ENCODE results near the gene FKBP9. TPM values are rescaled to one million over a fixed set of nuclear protein-coding genes. Genes with fewer than 3 reads are reported as not detected.
"Not testable (repeated sequence)": the region's sequence is repeated elsewhere in the genome, so short reads cannot be mapped to it uniquely, and the experiment has no call there.

Gene FKBP9
- total RNA-seq, 1 donor from 2014 or later, result 124 TPM

DNA sequence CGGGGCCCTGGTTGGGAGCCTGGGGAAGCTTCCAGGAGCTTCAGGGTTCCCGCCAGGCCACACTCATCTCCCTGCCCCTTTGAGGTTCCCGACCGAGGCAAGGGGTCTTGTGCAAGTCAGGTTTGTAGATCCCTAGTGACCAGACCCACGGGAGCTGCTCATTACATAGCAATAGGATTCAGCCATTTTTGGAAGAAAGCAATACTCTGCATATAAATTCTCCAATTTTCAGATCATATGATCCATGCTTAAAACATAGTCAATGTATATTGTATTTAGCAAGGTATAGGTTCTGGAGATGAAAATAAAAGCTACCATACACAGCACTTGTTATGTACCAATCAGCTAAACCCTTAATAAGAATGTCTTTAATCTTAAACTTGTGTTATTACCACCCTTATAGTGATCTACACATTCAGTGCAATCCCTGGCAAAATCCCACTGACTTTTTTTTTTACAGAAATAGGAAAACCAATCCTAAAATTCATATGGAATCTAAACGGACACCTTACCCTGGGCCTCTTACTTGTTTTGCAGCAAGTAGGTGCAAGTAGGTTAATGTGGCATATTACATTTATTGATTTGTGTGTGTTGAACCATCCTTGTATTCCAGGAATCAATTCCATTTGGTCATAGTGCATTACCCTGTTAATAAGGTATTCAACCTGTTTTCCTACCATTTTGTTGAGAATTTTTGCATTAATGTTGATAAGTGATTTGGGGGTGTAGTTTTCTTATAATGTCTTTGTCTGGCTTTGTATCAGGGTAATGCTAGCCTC lies 13.8 kb upstream of the FKBP9 start:
- intact Hi-C loops (cut with DNase I), result loop anchor here (2.0 to 5.0 kb wide), 5 partner anchors 13 to 164 kb away; partner anchors contain the start of genes FKBP9, NT5C3A and RP9
- ATAC-seq (no peak), DNase-seq (ENCODE audit: missing footprints) (no peak)

DNA sequence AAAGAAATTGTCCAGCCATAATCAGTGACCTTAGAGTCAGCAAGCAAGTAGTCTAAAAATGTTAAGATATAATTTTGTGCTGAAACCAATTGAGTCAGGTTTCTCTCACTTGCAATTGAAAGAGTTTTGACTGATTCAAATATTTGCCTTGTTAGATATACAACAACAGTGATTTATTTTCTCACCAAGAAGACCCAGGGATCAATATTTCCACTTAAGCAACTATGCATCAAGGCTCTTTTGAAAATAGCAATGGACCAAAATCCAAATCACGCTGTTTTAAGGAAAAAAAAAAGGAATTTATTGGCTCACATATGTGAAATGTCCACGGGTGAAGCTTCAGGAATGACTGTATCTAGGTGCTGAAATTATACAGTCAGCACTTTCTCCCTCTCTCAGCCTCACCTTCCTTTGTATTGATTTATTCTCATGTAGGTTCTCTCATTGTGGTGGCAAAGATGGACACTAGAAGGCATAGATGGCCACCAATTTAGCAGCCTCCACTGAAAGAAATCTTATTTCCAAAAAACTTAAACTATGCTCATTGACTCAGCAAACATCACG lies 9.7 kb upstream of the FKBP9 start:
- intact Hi-C loops (cut with DNase I), result no loop called here
- ATAC-seq, result no peak
- DNase-seq (ENCODE audit: missing footprints), result no peak

DNA sequence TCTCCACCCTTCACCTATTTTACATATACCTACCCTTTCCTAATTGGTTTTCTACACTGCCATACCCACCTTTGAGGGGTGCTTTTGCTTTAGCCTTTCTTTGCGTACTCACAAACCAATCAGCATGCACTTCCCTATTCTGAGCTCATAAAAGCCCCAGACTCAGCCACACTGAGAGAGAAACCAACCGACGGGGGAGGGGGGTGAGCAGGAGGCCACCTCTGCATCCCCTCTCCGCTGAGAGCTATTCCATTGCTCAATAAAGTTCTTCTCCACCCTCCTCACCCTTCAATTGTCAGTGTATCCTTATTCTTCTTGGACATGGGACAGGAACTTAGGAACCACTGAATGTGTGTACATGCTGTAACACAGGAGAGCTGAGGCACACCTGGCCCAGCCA lies 9.0 kb upstream of the FKBP9 start:
- DNase-seq (ENCODE audit: missing footprints), result no peak
- ATAC-seq, result no peak
- intact Hi-C loops (cut with DNase I), result no loop called here

DNA sequence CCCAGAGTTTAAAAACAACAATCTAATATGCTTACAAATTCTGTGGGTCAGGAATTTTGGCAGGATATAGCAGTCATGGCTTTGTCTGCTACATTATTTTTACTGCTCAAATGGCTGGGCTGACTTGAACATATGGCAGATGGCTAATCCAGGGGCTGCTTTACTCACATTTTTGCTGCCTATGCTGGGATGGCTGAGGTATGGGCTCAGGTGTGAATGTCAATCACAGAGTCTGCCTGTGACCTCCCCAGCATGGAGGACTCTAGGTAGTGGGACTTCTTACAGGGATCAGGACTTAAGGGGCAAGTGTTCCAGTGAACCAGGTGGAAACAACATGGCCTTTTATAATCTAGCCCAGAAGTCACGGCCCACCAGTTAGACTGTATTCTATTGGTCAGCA lies 4.4 kb upstream of the FKBP9 start:
- intact Hi-C loops (cut with DNase I), result no loop called here
- DNase-seq (ENCODE audit: missing footprints) (no peak), ATAC-seq (no peak)

DNA sequence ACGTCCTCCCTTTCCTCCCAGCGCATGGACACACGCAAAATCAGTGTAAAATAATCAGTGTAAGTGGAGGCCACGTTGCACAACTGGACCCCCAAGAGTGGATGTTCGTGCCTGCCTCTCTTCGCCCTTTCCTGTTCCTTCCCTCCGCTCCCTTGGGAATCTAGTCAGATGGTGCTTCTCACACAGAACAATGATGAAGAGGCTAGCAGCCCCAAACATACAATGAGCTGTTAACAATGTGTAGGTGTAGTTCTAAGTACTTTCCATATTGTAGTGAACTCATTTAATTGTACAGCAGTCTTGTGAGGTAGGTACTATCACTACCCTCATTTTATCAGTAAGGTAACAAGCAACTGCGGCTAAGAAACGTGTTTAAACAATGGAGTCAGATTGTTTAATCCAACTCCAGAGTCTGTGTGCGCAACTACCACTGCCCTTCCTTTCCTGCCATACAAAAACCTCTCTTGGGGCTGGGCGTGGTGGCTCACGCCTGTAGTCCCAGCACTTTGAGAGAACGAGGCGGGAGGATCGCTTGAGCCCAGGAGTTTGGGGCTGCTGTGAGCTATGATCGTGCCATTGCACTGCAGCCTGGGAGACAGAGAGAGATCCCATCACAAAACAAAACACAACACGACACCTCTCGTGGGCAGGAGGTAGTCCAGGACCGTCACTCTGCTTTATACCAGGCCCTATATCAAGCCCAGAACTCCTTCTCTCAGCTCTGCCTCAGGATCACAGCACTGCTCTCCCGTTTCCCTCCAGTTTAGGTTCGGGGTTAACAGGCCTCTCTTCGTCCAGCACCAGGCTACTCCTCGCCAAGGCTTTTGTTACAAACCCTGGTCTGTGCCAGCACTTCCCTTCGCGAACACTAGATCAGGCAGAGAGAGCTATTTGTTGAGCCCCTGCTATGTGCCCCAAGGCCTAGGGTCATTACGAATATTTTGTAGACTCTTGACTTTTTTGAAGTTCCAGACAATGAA lies 1.1 kb downstream of the FKBP9 start:
- DNase-seq (ENCODE audit: missing footprints), result peak; percentile 77
- intact Hi-C loops (cut with DNase I), result loop anchor here (5.0 kb wide), 3 partner anchors 66 to 466 kb away; partner anchors contain the start of genes KBTBD2, LSM5 and NT5C3A
- ATAC-seq, result peak; percentile 35

DNA sequence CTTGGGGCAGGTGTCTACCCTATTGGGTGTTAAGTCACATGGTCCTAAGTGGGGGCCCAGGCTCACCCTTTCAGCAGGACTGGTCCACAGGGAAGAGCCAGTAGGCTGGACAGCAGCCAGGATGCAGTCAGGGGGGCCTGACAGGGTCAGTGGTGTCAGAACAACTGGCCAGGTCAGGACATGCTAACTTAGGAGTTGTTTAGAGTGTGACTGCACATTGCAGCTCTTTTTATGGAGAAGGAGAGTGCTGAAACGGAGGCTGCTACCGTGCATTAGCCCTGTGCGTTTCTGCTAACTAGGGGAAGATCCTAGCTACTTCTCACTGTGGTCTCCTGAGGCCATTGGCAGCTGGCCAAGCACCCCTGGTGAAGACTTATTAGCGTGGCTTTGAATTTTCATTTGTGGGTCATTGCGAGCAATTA lies 6.7 kb downstream of the FKBP9 start:
- DNase-seq (ENCODE audit: missing footprints); intact Hi-C loops (cut with DNase I): not testable (repeated sequence)
- peak; percentile 74 for ATAC-seq

DNA sequence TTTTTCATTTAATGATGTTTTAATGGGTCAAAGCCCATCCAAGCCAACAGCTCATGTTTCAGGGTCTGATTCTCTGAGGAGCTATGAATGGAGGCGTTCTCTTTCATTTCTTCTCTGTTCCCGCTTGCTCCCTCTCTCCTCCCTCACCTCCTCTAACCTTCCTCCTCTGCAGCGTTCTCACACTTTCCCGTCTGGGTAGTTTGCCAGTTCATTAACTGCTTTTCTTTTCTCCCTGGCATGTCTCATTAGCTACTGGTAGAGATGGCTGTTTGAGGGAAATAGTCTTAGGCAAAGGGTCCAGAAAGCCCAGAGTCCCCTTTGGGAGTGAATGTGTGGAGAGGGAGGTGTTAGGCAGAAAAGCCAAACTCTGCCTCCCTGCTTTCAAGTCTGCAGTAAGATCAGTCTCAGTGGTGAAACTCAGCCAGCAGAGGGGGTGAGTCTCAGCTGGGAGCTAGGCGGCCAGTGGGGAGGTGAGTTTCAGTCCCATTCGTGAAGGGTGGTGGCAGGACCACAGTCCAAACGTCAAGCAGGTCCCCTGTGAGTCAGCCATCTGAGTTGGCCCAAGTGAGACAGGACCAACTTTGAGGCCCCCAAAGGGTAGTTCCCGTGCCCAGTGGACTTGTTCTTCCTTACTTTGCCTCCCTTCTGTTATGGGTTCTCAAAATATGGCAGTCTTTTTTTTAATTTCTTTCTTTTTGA lies 7.4 kb downstream of the FKBP9 start:
- DNase-seq (ENCODE audit: missing footprints); intact Hi-C loops (cut with DNase I): not testable (repeated sequence)
- peak; percentile 66 for ATAC-seq

DNA sequence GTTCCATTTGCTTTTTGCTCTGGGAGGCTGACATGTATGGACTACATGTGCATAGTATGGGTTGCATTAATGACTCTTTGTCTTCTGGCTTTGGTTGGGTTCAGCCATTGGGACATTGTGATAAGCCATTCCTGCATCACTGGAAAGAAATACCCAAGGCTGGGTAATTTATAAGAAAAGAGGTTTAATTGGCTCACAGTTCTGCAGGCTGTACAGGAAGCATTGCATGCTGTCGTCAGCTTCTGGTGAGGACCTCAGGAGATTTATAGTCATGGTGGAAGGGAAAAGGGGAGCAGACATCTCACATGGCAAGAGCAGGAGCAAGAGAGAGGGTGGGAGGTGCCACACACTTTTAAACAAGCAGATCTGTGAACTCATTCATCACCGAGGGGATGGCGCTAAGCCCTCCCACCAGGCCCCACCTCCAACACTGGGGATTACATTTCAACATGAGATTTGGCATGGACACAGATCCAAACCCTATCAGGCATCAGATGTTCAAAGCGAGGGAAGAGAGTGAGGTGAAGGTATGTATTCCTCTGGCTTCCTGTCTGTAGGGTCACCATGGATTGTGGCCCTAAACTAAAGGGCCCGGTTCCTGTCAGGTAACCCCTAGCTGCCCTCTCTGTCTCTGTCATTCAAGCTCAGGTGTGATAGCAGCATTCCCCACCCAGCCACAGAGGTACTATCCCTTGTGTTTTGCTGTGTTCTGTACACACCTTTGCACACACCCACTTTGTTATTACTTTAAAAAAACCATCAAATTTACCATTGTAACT lies 9.4 kb downstream of the FKBP9 start:
- DNase-seq (ENCODE audit: missing footprints); ATAC-seq; intact Hi-C loops (cut with DNase I): not testable (repeated sequence)

DNA sequence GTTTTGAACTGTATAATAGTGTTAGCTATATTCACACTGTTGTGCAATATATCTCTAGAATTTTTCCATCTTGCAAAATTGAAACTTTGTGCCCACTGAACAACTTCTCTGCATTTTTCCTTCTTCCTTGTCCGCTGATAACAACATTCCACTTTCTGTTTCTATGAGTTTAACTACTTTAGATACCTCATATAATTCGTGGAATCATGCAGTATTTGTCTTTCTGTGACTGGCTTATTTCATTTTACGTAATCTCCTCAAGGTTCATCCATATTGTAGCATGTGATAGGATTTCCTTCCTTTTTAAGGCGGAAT lies 10.0 kb downstream of the FKBP9 start:
- intact Hi-C loops (cut with DNase I); DNase-seq (ENCODE audit: missing footprints); ATAC-seq: not testable (repeated sequence)

DNA sequence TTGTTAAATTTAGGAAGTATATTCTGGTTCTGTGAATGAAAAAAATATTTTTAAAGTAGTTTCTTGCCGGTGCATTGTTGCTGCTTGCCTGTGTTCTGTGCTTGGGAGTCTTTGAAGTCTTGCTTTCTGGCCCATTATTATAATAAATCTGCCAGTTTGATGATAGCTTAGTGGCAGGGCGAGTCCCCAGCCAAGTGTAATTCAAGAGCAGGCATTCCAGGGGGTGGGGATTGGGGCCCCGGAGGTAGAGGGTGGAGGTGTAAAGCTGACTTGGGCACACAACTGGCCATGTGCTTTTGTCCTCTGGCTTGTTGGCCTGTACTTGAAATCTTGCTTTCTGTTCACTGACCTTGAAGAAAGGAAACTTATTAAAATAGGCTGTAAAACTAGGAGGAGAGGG lies 14.7 kb downstream of the FKBP9 start:
- intact Hi-C loops (cut with DNase I); DNase-seq (ENCODE audit: missing footprints): not testable (repeated sequence)
- ATAC-seq, result peak; percentile 85

DNA sequence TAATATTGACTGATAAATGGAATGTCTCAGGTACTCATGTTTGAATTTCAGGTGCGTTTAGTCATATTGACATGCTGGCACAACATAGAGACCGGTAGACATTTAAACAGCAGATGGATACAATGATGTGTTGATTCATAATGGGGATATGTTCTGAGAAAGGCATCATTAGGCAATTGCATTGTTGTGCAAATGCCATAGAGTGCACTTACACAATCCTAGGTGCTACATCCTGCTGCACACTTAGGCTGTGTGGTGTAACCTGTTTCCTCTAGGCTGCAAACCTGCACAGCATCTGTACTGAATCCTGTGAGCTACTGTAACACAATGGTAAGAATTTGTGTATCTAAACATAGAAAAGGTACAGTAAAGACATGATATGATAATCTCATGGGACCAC lies 19.9 kb downstream of the FKBP9 start:
- intact Hi-C loops (cut with DNase I); ATAC-seq; DNase-seq (ENCODE audit: missing footprints): not testable (repeated sequence)

DNA sequence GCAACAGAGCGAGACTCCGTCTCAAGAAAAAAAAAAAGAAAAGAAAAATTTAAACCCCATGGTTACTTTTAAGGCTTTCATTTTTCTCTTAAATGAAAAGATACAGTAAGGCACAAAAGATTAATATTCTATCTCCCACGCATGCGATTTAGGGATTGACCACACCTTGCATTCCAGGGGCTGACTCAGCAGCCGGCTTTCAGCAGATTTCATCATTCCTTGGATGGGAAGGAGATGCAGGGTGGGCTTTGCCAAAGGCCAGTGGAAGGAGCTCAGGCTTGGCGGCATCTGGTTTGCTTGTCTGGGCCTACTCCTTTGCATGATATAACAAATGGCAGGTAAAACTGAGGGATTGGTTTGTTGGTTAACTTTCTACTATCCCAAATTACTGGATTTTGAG lies 22.0 kb downstream of the FKBP9 start:
- intact Hi-C loops (cut with DNase I); ATAC-seq; DNase-seq (ENCODE audit: missing footprints): not testable (repeated sequence)

DNA sequence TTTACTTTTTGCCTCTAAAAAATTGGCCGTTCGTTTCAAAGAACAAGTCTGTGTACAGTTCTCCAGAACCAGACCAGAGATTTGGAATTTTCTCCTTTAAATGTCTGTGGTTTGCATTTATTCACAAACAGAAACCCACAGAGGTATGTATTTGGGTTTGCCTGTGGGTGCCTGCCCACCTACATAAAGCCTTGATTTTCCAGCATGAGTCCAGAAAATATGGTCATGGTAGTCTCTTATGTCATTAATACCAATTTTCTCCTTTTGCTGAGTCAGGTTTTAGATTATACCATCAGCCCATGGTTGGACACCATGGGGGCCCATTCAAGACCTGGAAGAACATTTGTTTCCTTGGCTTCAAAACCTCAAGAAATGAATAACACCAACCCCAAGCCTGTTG lies 22.7 kb downstream of the FKBP9 start:
- ATAC-seq; intact Hi-C loops (cut with DNase I); DNase-seq (ENCODE audit: missing footprints): not testable (repeated sequence)

DNA sequence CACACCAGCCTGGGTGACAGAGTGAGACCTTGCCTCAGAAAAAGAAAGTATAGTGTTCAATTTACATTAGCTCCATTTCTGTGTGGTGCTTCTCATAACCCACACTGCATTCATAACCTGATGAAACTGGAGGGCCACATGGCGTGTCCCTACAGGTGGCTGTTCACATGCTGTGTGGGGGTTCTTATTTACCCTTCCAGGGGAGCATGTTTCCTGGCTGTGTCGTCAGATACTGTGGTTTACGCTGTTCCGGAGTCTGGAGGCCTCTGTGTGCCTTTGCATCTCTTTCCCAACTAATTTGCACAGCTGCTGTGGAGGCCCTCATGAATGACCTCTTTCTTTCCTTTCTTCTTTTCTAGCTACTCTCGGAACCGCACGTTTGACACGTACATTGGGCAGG lies 30.9 kb downstream of the FKBP9 start:
- ATAC-seq; intact Hi-C loops (cut with DNase I); DNase-seq (ENCODE audit: missing footprints): not testable (repeated sequence)

DNA sequence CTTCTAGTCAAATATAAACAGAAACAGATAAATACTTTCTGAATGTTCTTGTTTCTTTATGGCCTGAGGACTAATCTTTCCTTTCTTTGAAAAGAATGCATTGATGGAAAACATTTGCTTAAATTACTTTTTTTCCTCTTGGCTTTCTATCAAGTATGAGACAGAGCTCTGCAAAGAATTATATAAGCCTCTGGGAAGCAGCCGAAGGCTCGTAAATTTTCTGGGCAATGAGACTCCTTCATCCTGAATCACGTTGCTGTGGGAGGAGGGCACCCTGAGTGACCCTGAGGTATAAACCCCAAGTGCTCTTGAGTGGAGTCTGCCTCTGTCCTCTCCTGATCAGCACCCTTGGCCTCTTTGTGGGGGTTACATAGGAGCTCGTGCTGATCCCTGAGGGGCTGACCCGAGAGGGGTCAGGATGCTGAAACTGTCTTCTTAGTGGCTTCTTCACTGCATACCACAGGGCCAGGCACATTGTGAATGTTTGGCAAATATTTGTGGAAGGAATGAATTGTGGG lies 33.9 kb downstream of the FKBP9 start:
- ATAC-seq; DNase-seq (ENCODE audit: missing footprints); intact Hi-C loops (cut with DNase I): not testable (repeated sequence)

DNA sequence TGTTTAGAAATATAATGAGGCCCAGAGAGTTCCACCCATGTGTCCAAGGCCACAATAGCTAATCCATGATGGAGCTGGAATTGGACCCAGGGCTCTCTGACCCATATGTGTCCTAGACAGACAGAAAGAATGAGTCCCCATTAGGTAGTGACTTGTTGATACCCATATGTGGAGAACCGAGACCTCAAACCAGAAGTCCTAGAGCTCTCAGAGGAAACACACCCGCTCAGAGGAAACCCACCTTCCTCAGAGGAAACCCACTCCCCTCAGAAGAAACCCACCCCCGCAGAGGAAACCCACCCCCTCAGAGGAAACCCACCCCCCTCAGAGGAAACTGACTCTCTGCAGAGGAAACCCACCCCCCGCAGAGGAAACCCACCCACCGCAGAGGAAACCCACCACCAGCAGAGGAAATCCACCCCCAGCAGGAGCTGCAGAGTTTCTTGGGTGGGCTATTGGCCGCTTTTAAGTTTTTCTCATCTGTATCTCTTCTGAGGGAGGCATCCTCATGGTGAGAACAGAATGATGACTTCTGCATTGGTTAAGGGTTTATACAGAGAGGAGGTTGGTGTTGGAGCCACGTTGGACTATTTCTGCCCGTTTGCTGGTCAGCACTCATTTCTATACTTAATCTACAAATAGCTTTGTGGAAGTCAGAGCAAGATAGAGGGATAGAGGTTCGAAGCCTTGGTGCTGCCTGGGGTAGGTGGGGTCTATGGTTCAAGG lies 34.9 kb downstream of the FKBP9 start:
- ATAC-seq; DNase-seq (ENCODE audit: missing footprints); intact Hi-C loops (cut with DNase I): not testable (repeated sequence)

DNA sequence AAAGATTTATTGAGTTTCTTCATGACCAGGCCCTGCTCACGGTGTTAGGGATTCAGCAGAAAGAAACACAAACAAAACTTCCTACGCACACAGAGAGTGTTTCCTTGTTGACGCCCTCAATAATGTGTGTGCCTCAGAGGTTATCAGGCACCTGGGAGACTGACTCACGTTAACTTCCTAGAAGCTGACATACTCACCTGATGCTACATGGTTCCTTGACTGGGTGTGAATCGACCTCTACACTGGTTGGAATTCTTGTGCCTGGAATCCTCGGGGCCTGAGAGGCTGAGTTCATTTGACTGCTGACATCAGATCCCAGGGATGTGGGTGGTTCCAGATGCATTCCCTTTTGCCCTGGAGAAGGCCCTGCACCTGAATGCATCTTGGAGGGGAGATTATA lies 35.5 kb downstream of the FKBP9 start:
- DNase-seq (ENCODE audit: missing footprints); intact Hi-C loops (cut with DNase I); ATAC-seq: not testable (repeated sequence)

All from Right ventricle myocardium inferior (tissue), 1 donor.